Vagina (tissue), 2 donors: ENCODE data around the gene HORMAD2. TPM values are rescaled to one million over a fixed set of nuclear protein-coding genes. Genes with fewer than 3 reads are reported as not detected.
"Not testable (repeated sequence)": the region's sequence is repeated elsewhere in the genome, so short reads cannot be mapped to it uniquely, and the experiment has no call there.

ENCODE experiments used
- DNase-seq, 2 donors: peaks; one replicate each; pipeline ENCODE4 v3.0.0-alpha.2; 2017; ENCODE audit errors: extremely low spot score in 2 of 2
- H3K27ac ChIP-seq: fragments of 200-600 bp; sonication (generic); one replicate; pipeline ENCODE4 v1.5.1; 2019
- H3K27me3 ChIP-seq: fragments of 200-600 bp; sonication (generic); one replicate; pipeline ENCODE4 v1.5.1; 2019
- H3K36me3 ChIP-seq, 2 donors: fragments of 200-600 bp; sonication (generic); one replicate each; pipeline ENCODE4 v1.5.1; 2017 to 2019
- H3K4me1 ChIP-seq: fragments of 200-600 bp; sonication (generic); one replicate; pipeline ENCODE4 v1.5.1; 2019
- H3K4me3 ChIP-seq, 2 donors: fragments of 200-600 bp; sonication (generic); 1 replicate in 1 of 2; 2 replicates in 1 of 2; pipeline ENCODE4 v1.5.1; 2016 to 2019
- H3K9me3 ChIP-seq: fragments of 200-600 bp; sonication (generic); one replicate; pipeline ENCODE4 v1.5.1; 2019
- POLR2A ChIP-seq, 2 donors: fragments of 450-650 bp; IDR thresholded peaks; one replicate each; pipeline ENCODE4 v1.6.1; 2017; ENCODE audit warnings: antibody characterized with exemption in 2 of 2, mild to moderate bottlenecking in 2 of 2, moderate library complexity in 2 of 2
- POLR2AphosphoS5 ChIP-seq, 2 donors: sonication (generic); formaldehyde crosslinking; IDR thresholded peaks; one replicate each; pipeline ENCODE4 v1.9.0; 2017; ENCODE audit warnings: antibody characterized with exemption in 2 of 2, mild to moderate bottlenecking in 2 of 2, low read depth in 1 of 2; ENCODE audit not compliant: insufficient read depth in 1 of 2
- intact Hi-C: fragments of 100-400 bp; cut with DNase I; formaldehyde crosslinking; loops from one replicate; pipeline ENCODE4 v1.15.1; 2023
- total RNA-seq: library from RNA; depleted of rRNA; stranded (reverse); fragments of >200 nt; gene quantifications from one replicate; pipeline ENCODE4 v1.2.3, GENCODE V29; 2016
- TF ChIP-seq, protein P1 (sequence below), 3 experiments: fragments of 450-650 bp in 2 of 3; fragments of 200-600 bp in 1 of 3; sonication (generic) in 1 of 3; IDR thresholded peaks; one replicate each; pipeline ENCODE4 v1.5.1; 2017 to 2019; ENCODE audit warnings: antibody characterized with exemption in 3 of 3, mild to moderate bottlenecking in 2 of 3, moderate library complexity in 2 of 3

HORMAD2 gene
- total RNA-seq, 1 donor from 2014 or later = not detected

DNA sequence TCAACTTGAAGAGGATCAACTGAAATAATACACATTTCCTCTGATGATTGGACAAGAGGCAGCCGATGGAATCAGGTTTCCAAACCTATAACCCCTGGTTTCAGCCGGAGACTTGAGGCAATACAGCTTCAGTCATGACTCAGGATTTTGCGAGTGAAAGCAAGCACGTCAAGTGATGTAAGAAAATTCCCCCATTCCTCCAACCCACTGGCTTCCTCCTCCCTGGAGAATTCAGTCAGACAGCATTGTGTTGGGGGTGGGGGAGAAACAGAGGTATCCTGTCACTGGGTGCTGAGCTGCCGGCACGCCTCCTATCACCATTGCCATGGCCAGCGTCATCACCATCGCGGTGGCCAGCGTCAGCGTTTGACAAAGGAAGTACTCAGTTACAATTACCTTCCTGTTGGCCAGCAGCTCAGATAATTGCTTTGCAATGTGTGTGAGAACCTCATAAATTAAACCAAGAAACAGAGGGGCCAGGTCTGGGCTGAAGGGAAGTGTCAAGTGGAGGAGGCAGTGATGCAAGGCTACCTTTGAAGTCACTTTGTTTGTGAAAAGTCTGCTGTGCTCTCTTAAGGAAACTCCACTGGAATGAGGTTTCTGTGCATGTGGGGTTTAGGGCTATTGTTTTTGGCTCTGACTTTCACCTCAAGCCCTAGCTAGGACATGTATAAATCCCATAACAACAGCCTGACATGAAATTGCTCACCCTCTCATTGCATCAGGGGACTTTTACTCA lies 116.0 kb downstream of the HORMAD2 start:
- H3K27ac ChIP-seq = peak overlapping the region; percentile 87
- H3K27me3 ChIP-seq = no peaks in the 10 kb centered on the region
- intact Hi-C loops = no loop called here
- no peaks in the 10 kb centered on the region for H3K9me3 ChIP-seq
- TF ChIP-seq POLR2AphosphoS5 (IDR thresholded peaks at IDR 0.05; ENCODE audit: insufficient read depth in 1 of 2, low read depth in 1 of 2) = peak in 1 of 2 donors; percentile 86
- TF ChIP-seq, protein P1, sequence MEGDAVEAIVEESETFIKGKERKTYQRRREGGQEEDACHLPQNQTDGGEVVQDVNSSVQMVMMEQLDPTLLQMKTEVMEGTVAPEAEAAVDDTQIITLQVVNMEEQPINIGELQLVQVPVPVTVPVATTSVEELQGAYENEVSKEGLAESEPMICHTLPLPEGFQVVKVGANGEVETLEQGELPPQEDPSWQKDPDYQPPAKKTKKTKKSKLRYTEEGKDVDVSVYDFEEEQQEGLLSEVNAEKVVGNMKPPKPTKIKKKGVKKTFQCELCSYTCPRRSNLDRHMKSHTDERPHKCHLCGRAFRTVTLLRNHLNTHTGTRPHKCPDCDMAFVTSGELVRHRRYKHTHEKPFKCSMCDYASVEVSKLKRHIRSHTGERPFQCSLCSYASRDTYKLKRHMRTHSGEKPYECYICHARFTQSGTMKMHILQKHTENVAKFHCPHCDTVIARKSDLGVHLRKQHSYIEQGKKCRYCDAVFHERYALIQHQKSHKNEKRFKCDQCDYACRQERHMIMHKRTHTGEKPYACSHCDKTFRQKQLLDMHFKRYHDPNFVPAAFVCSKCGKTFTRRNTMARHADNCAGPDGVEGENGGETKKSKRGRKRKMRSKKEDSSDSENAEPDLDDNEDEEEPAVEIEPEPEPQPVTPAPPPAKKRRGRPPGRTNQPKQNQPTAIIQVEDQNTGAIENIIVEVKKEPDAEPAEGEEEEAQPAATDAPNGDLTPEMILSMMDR (IDR thresholded peaks at IDR 0.05) = no peak
- peaks cover 39% of the 10 kb centered on the region for H3K4me1 ChIP-seq
- H3K36me3 ChIP-seq = no peaks in the 10 kb centered on the region
- peak overlapping the region; percentile 3 to 10 for H3K4me3 ChIP-seq
- peak in 1 of 2 donors; percentile 97 for DNase-seq

DNA sequence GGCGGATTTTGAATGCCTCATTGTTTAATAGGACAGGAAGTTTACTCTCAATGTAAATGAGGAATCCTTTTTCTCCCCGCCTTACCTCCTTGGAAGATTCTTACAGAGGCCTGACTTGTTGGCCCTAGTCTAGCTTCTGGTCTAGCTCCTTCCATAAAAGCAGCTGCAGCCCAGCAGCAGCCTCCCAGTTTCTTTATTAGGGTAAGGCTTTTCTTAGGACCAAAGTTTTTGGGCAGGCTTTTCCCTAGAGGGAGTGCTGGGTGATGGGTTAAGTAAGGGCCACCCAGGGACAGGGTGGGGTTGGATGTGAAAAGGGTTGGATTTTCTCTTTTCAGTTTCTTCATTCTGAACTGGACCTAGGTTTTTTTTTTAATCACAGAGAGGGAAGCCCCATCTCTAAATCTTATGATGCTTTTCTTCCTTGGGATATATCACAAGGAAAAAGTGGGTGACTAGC lies 116.6 kb downstream of the HORMAD2 start:
- H3K36me3 ChIP-seq = no peaks in the 10 kb centered on the region
- no peak for DNase-seq
- intact Hi-C loops = no loop called here
- H3K4me1 ChIP-seq = peaks cover 43% of the 10 kb centered on the region
- no peaks in the 10 kb centered on the region for H3K9me3 ChIP-seq
- H3K27ac ChIP-seq = peak overlapping the region; percentile 87
- no peaks in the 10 kb centered on the region for H3K27me3 ChIP-seq
- no peak overlapping the region for H3K4me3 ChIP-seq
- TF ChIP-seq POLR2AphosphoS5 (IDR thresholded peaks at IDR 0.05; ENCODE audit: insufficient read depth in 1 of 2, low read depth in 1 of 2) = peak in 1 of 2 donors; percentile 28
- TF ChIP-seq, protein P1 (IDR thresholded peaks at IDR 0.05) = no peak

DNA sequence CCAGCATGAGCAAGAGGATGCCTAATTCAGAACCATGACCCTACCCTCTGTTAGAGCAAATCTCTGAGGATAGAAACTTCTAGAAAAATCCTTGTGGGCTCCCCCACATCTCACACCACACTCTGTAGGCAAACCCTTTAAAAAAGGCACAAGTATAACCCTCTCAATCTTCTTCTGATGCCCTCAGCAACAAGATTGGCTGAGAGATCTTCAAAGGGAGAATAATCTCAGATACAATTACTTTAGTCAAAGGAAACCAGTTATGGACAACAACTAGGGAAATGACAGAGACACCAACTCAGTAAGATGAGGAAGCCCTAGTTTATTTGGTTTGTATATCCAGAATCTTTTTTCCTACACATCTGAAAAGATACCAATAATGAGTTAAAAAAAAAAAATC lies 117.1 kb downstream of the HORMAD2 start:
- peak overlapping the region; percentile 87 for H3K27ac ChIP-seq
- H3K4me3 ChIP-seq = no peak overlapping the region
- no peaks in the 10 kb centered on the region for H3K9me3 ChIP-seq
- DNase-seq = no peak
- intact Hi-C loops = no loop called here
- no peaks in the 10 kb centered on the region for H3K36me3 ChIP-seq
- no peaks in the 10 kb centered on the region for H3K27me3 ChIP-seq
- TF ChIP-seq, protein P1 (IDR thresholded peaks at IDR 0.05) = no peak
- TF ChIP-seq POLR2A (IDR thresholded peaks at IDR 0.05) = no peak
- no peak for TF ChIP-seq POLR2AphosphoS5 (IDR thresholded peaks at IDR 0.05; ENCODE audit: insufficient read depth in 1 of 2, low read depth in 1 of 2)
- peaks cover 48% of the 10 kb centered on the region for H3K4me1 ChIP-seq

DNA sequence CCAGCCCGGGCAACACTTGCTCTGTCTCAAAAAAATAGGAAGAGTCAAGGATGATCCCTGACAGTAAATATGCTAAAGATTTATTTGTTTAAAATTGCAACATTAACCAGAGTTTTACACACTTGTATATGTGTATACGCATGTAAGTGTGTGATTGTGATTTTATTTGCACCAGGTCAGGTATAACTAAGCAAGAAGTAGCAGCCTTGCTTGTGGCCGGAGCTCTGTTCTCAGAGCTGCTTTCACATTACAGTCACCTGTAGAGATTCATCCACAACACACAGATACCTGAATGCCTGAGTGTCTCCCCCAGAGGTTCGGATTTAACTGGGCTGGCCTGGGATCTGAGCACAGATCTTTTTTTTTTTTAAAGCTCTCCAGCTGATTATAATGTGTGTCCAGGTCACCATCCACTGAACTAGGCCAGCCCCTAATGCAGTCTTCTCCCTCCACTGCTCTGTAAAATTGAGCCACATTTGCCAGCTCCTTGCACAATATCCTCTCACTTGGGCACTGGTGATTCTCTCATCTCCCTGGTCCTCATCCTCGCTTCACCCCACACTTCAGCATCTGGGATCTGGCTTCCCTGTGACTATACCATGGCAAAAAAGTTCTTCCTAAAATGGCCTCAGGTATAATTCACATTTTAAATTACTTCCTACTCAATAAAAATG lies 118.0 kb downstream of the HORMAD2 start:
- TF ChIP-seq POLR2AphosphoS5 (IDR thresholded peaks at IDR 0.05; ENCODE audit: insufficient read depth in 1 of 2, low read depth in 1 of 2) (no peak), POLR2A (IDR thresholded peaks at IDR 0.05) (no peak)
- TF ChIP-seq, protein P1 (IDR thresholded peaks at IDR 0.05) = no peak
- Histone ChIP-seq H3K27me3 (no peaks in the 10 kb centered on the region), H3K27ac (peak overlapping the region; percentile 87), H3K36me3 (no peaks in the 10 kb centered on the region), H3K9me3 (no peaks in the 10 kb centered on the region), H3K4me3 (no peak overlapping the region), H3K4me1 (peaks cover 57% of the 10 kb centered on the region)
- no peak for DNase-seq
- intact Hi-C loops = no loop called here

DNA sequence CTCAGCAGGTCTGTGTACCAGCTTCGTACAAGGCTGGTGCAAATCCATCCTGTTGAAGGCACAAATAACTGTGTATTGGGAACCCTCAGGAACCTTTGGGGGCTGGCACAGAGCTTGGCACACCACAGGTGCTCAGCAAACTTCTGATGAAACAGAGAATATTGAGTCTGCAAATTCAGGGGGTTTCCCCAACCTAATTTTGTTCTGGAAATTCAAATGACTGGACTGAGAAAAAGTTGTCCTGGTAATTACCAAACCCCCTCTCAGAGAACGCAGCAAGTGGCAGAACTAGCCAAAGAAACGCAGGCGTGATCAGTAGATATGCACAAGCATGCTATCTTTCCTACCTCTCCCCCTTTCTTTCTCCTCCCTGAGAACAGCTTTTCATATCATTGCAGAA lies 118.7 kb downstream of the HORMAD2 start:
- DNase-seq = no peak
- Histone ChIP-seq H3K27ac (no peak overlapping the region), H3K9me3 (no peaks in the 10 kb centered on the region), H3K36me3 (no peaks in the 10 kb centered on the region), H3K4me3 (no peak overlapping the region), H3K4me1 (peaks cover 63% of the 10 kb centered on the region), H3K27me3 (no peaks in the 10 kb centered on the region)
- intact Hi-C loops = no loop called here
- TF ChIP-seq POLR2A (IDR thresholded peaks at IDR 0.05) = no peak
- TF ChIP-seq, protein P1 (IDR thresholded peaks at IDR 0.05) = no peak
- no peak for TF ChIP-seq POLR2AphosphoS5 (IDR thresholded peaks at IDR 0.05; ENCODE audit: insufficient read depth in 1 of 2, low read depth in 1 of 2)

DNA sequence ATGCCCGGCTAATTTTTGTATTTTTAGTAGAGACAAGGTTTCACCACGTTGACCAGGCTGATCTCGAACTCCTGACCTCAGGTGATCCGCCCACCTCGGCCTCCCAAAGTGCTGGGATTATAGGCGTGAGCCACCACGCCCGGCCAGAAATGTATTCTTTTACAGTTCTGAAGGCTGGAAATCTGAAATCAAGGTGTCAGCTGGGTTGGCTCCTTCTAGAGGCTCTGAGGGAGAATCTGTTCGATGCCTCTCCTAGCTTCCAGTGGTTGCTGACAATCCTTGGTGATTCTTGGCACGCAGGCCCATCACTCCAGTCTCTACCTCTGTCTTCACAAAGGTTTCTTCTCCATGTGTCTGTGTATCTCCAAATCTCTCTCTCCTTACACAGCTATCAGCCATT lies 120.6 kb downstream of the HORMAD2 start:
- H3K27ac ChIP-seq, H3K4me3 ChIP-seq, H3K36me3 ChIP-seq, H3K9me3 ChIP-seq, intact Hi-C loops, DNase-seq, H3K27me3 ChIP-seq: not testable (repeated sequence)
- H3K4me1 ChIP-seq = peaks cover 74% of the 10 kb centered on the region
